A549 (cell line): ENCODE data around the gene CDCA7.

Experiments
- POLR2A ChIP-seq: IDR thresholded peaks from 2 replicates; pipeline ENCODE4 v1.6.1; 2012; ENCODE audit warnings: mild to moderate bottlenecking, low read length
- RCOR1 ChIP-seq: fragments of 150-350 bp; IDR thresholded peaks from 2 replicates; pipeline ENCODE4 v1.6.1; 2014; ENCODE audit warnings: antibody characterized with exemption, low read length, low read depth
- RFX5 ChIP-seq: fragments of 450-650 bp; IDR thresholded peaks from 2 replicates; pipeline ENCODE4 v1.7.1; 2014; ENCODE audit warnings: antibody characterized with exemption, mild to moderate bottlenecking, moderate library complexity

- TF ChIP-seq RCOR1: no peak
- TF ChIP-seq POLR2A: no peak
- TF ChIP-seq RFX5: no peak
Measured at GRCh38 chr2:173370198-173370597, 15.5 kb downstream of the CDCA7 start.
